OCI-LY7 (cell line): ENCODE data around the gene ARHGAP31.

ENCODE experiments used
- CTCF ChIP-seq: fragments of 200-600 bp; sonication (generic); conservative IDR thresholded peaks from 2 replicates; pipeline ENCODE4 v1.5.1; 2014; ENCODE audit warnings: mild to moderate bottlenecking, antibody characterized with exemption, low read length, moderate library complexity, mixed read lengths
- EZH2phosphoT487 ChIP-seq: fragments of 200-600 bp; sonication (generic); IDR thresholded peaks from 2 replicates; pipeline ENCODE4 v1.6.1; 2018; ENCODE audit warnings: low read depth, borderline replicate concordance, mild to moderate bottlenecking, mixed run types, antibody characterized with exemption, low read length, moderate library complexity, mixed read lengths

DNA sequence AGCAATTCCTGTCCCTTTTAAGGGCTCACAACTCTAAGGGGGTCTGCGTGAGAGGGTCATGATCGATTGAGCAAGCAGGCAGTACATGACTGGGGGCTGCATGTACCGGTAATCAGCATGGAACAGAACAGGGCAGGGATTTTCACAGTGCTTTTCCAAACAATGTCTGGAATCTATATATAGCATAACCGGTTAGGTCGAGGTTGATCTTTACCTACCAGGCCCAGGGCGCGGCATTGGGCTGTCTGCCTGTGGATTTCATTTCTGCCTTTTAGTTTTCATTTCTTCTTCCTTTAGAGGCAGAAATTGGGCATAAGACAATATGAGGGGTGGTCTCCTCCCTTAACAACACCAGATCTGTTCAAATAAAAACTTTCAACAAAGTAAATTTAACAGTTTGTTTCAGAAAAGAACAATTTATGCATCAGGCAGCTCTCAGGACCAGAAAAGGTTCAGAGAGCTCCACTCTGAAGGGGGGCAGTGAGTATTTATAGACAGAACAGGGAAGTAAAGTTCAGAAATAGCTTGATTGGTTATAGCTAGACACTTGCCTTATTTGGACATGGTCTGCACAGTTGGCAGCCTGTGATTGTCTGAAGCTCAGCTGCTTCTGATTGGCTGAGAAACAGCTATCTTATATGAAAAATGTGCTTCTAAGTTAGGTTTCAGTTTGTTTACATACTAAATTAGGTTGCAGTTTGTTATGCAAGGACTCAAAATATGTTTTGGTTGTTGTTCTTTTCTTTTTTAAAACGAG is 36.4 kb upstream of the ARHGAP31 start:
- TF ChIP-seq CTCF, result no peak
- no peak for TF ChIP-seq EZH2phosphoT487
